Cerebellar cortex (tissue), 1 donor: ENCODE measurements around the gene RAET1E.
A peak's percentile ranks its signal among the peaks of the same experiment; 100 is the strongest.
"Not testable (repeated sequence)": the region's sequence is repeated elsewhere in the genome, so short reads cannot be mapped to it uniquely, and the experiment has no call there.

ENCODE experiments used
- DNase-seq: peaks from one replicate; pipeline ENCODE4 v3.0.0-alpha.2; 2015; ENCODE audit warnings: low spot score

The RAET1E gene

DNA sequence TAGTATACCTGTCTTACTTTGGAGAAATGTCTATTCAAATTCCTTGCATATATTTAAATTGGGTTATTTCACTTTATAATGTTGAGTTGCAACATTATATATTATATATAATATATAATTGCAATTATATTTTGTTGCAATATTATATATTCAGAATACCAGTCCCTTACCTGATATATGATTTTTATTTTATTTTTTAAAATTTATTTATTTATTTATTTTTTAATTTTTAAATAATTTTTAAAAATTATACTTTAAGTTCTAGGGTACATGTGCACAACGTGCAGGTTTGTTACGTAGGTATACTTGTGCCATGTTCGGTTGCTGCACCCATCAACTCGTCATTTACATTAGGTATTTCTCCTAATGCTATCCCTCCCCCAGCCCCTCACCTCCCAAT, 29.1 kb upstream of the RAET1E start:
- not testable (repeated sequence) for DNase-seq

DNA sequence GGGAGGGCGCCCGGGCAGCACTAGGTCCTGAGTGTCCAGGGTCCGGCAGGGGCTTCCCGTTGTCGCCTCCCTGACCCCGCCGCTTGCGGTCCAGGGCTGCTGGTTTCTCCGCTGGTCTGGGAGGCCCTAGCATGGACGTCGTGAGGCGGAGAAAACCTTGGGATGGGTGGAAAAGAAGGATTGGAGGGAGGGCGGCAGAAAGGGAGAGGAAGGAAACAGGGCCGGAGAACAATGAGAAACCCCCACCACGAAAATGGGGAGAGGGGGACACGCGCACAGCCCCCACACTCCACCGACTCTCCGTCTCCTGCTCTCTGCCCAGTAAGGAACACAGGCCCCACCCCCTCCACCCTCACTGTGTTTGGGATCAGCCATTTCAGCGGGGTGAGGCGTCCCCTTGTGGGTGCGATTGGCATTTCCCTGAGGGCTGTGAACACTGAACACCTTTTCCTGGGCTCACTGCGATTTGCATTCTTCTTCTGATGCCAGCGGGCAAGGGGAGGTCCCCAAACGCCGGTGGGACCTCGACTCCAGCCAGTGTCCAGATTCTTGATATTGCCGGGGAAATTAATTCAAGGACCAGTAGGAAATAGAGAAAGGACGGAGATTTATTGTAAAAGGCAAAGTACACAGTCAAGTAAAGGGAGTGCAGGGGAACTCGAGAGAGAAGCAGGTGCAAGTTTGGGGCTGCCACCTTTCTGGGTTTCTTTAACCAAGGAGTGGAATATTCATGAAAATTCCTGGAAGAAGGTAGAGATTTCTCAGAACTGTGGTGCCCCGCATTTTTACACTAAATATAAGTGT, 28.3 kb upstream of the RAET1E start:
- peak; percentile 85 for DNase-seq

DNA sequence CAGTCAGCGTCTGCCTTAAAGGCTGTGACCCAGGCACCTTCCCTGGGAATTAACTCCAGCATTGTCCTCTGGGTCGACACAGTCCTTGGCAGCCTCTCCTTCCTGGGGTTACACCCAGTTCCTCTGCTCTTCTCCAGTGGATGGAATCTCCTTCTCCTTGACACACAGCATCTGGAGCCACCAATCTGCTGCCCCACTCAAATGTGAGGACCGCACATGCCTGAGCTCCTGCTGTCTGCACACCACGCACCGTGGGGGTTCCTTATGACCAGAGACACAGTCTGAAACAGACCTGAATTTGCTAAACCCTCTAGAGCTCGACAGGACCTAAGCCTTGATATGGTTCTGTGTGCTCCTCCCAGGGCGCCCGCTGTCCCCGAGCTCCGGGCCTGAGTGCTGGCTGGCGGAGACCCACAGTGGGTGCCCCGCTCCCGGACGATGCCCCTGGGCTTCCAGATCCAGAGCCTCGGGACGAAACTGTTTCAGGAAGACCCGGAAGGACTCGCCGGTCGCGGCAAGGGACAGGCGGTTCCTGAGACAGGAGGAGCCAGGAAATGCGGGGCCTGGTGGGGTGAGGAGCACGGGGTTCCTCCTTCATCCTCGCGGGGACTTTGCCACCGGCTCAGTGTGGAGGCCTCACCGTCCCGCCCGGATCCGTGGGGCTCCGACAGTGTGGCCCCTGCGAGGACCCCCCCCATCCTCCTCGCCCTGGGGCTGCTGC, 27.5 kb upstream of the RAET1E start:
- no peak for DNase-seq

DNA sequence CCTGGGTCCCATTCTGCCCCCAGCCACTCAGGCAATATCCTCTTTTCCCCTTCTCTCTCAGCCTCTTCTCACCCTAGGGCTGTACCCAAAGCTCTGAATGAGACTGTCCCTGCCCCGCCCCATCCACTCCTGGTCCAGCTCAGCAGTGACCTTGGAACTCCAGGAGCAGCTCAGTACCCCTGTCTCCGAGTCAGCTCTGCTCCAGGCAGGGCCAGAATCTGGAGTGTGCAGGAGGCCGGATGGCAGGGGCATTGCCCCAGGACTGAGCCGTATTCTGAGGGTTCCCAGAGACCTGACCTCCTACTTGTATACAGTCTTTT, 27.0 kb upstream of the RAET1E start:
- DNase-seq, result no peak

DNA sequence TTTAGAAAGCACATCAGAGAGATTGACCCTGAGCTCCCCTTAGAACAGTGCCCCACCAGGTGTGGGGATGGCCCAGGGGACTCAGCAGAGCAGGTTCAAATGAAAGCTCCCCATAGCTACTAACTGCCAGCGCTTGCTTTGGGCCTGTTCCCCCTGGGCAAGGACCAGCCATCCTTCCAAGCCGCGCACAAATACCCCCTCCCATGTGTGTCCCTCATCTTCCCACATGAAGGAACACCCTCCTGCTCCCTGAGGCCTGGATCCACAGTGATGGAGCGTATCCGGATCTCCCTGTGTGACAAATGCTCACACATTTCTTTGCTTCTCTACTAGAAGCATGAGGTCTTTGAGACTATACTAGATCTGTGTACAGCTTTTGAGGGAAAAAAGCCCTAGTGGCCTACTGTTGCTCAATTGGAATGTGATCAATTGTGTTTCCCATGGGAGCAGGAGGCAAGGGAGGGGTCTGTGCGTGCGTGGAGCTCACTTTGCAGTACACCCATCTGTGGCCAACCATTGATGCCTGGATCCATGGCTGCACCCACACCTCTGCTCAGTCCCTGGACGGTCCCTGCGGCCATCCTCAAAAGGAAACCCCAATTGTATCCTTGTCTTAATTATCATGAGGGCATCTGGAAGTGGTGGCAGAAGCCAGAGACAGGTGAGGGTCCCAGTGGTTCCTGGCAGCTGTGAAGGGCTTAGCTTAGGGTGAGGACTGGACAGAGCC, 26.5 kb upstream of the RAET1E start:
- DNase-seq, result no peak

DNA sequence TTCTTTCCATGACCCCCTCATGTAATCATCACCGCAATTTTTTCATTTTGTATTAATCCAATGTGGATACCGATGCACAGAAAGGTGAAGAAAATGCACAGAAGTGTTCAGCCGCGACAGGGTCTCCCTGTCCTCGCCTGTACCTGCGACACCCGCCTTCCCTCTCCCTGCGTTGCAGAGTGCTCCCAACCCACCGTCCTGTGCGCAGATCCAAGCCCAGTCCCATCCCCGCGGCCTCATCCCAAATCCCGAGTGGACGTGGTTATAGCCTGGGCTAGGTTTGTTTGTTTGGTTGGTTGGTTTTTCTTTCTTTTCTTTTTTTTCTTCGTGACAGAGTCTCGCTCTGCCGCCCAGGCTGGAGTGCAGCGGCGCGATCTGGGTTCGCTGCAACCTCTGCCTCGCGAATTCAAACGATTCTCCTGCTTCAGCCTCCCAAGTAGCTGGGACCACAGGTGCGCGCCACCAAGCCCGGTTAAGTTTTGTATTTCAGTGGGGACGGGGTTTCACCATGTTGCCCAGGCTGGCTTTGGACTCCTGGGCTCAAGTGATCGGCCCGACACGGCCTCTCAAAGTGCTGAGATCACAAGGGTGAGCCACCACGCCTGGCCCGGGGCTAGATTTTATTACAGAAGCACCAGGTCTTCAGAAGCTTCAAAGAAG, 25.5 kb upstream of the RAET1E start:
- no peak for DNase-seq

DNA sequence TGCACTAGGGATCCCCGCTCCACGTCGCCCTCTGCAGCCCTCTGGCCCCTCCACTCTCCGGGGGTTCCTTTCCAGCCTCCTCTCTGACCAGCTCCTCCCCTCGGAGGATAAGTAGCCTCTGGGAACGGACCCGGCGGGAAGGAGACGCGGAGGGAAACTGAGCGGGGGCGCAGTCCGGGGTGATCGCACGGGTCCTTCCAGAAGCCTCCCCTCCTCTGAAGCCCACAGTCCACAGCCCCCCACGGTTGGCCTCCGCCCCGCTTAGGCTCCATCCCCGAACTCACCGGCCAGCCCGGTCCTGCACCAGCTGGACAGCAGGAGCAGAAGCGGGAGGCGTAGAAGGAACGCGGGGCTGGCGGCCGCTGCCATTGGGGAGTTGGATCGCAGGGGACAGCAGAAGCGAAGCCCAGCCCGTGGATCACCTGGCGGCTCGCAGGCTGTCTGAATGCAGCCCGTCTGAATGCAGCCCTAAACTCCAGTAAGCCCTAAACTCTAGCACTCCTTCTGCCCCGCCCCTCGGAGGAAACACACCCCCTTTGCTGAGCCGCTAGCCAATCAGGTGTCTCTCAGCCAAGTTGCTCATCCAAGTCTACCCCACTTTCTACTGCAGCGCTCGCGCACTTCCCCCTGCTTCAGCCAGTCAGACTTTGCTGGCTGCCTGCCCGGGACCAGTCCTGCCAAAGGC, 24.9 kb upstream of the RAET1E start, which contains the start of gene RAET1G:
Gene RAET1G (minus strand): TSS at position 480 of the 685 bp plus-strand sequence. CDS start 111 bp downstream, at position 369.
- DNase-seq, result peak; percentile 59

DNA sequence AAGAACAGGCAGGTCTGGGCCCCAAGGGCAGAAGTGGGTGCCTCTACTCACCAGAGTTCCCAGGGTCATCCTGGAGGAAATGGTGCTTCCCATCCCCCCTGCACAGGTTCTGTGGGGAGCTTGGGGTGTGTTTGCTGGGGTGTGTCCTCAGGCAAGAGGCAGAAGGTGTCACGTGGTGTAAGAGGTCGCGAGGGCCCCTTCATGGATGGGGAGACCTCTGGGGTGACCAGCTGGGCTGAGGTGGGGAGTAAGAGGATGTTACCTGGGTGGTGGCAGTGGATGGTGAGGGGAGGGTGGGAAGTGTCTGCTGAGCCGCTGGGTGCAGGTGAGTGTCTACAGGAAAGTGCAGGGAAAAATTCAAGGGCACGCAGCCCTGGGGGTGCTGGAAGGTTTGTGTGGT, 24.2 kb upstream of the RAET1E start:
- DNase-seq, result not testable (repeated sequence)

DNA sequence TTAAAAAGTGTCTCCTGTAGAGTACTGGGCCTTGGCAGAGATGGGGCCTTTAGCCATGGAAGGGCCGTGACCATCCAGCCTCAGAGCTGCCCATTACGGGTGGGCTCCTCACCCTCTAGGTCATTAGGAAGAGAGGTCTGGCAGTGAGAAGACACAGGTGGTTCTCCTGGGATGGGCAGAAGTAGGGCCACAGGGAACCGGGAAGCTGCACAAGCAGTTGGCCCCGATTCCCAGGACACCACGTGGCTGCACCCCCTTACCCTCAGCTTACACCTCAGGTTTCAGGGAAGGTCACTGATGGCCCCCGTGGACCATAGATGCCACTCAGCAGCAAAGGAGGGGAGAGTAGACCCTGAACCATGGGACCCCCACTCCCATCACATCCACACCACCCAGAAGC, 23.4 kb upstream of the RAET1E start:
- no peak for DNase-seq

DNA sequence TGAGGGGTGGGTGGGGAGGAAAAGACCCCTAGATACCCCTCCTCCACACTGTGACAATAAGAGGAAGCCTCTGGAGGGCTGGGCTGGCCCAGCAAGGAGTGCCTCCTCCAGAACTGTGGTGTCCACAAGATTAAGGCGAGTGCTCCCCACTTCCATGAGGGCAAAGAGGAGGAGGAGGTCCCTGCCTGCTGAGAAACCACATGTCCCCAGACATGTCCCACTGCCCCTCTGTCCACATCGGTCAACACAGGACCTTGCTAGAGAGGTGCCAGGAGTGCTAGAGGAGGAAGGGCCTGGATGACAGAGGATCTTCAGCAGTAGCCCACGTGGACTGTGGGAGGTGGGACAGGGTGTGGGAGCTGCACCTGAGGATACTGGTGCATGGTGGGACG, 21.9 kb upstream of the RAET1E start:
- DNase-seq, result no peak

DNA sequence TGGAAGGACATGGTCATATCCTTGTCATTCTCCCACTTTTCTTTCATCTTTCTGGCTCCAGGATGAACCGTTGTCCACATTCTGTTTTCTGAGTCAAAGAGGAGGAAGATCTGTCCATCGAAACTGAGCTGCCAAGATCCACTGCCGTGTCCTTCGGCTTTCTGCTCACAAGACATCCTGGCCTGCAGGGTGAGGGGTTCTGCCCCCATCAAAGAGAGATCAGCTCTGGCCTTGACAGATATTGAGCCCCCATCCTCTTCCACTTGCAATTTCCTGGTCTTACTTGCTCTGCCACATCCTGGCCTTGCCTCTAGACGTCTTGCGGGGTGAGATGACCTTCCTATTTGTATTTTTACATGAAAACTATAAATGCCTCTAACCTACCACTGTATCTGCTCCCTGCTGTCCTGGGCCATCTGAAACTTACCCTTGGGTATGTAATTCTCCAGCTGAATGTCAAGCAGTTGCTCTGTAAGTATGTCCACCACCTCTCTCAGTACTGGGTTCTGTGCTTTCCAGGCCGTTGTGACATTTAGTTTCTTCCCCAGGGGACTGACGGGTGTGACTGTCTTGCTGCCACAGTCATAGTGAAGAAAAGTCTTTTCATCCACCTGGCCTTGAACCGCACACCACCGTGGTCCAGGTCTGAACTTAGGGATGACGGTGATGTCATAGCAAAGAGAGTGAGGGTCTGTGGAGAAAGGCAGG, 21.4 kb upstream of the RAET1E start:
- DNase-seq, result not testable (repeated sequence)

DNA sequence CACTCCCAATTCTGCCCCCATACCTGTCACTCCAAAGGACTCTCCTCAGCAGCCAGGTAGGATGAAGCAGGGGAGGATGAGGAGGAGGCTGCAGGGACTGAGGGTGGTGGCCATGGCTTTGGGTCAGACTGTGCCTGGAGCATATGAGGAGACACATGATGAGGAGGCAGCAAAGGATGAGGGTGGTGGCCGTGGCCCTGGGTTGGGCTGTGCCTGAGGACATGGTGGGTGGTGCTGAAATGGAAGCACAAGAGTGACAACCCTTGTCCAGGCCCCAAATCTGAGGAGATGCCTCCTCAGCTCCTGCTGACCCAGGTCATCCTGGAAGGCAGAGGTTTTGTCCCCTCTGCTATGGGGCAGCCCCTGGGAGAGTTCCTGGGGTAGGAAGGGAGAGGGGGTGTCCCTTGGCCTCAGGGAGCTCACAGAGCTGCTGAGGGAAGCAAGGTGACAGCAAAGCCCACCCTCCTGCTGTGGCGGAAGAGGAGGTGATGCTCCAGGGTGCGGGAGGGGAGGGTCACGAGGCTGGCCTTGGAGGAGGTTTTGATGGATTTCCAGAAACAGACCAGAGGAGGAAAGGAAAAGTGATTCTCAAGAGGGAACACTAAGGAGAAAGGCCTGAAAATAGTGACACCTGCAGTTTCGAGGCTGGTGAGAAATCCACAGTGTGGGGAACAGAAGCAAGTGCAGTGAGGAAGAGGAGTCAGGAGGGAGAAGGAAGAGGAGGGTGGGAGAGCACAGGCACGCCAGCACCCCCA, 20.4 kb upstream of the RAET1E start:
- no peak for DNase-seq

DNA sequence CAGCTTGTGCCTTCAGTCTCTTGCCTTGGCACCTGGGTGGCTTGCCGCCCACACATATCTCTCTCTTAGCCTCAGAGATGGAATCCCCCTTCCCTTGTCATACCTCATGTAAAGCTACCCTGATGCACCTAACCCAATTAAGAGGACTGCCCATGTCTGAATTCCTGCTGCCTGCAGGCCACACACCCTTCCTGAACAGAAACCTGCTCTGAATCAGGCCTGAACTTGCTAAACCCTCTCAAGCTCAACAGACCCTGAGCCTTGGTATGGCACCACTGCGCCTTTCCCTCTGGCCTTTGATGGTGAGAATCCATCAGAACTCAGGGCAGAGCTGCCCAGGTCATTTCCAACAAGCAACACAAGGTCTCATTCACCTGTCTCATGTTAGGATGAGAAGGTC, 19.8 kb upstream of the RAET1E start:
- DNase-seq, result no peak

DNA sequence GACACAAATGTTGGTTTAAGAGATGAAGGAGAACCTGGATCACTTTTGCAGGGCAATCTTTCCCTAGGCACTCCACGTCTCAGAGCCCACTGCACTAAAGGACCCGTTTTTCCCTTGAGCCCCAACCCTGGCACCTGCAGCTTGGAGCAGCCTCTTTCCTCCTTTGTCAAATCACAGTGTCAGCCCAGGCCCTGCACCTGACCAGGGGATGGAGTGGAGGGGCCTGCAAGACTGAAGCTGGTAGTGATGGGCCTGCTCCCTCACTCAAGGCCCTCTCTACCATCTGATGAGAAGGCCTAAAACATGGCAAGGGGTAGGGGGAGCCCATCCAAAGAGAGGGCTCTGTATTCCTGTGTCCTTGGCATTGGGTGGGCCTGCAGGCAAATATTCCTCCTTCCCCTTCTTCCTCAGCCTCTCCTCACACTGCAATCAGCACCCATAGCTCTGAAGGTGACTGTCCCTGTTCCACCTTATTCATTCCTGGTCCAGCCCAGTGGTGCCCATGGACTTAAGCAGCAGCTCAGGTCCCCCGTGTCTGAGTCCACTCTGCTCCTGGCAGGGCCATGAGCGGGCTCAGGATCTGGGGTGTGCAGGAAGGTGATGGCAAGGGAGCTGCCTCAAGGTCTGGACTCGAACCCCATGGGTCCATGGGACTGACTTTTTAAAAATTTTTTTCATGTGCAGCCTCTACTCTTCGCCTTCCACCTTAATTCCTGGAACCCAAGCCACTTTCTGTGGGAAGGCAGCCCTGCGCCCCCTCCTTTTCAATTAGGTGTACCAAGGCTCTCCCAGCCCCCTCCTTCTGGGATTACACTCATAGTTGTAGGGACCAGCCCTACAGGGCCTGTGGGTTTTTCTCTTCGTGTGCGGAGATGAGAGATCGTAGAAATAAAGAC, 18.3 kb upstream of the RAET1E start:
- no peak for DNase-seq

DNA sequence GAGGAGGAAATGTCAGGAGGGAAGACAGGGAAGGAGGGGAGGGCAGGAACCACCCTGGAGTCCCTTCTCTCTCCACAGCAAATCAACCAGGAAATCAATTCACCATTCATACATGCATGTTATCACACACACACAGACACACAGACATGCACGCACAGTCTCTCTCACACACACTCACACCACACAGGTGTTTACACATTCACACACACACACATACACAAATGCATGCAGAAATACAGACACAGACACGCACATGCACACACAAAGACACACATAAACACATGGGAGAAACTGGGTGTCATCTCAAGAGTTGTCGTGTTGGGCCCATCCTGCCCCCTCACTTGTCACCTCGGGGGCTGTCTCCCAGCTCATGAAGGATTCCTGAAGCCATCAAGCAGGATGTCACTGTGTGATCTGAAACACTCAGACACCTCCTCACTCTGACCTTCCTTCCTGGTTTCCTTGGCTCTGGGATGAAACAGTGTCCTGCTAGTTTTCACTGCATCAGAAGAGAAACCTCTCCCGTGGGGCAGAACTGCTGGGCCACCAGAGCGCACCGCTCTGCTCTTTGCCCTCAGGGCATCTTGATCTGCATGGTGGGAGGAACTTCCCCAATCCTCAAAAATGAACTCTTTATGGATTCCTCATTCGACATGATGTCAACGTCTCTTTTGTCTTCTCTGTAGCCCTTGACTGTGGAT, 15.8 kb upstream of the RAET1E start:
- no peak for DNase-seq

DNA sequence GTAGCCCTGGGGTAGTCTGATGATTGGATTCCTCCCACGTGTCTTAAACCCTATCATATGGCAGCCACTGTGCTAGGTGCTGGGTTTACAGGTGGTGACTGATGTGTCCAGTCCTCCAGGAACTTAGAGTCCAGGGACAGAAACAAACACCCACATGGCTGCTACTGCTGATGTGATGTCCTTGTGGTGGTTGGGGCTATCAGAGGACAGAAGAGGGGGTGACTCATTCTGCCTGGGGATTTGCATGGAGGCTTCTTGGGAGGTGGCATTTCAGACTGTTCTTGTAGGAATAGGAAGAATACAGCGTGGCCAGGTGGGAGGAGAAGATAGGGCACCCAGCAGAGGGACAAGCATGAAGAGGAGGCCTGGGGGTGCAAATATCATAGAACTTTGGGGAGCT, 15.2 kb upstream of the RAET1E start:
- no peak for DNase-seq

DNA sequence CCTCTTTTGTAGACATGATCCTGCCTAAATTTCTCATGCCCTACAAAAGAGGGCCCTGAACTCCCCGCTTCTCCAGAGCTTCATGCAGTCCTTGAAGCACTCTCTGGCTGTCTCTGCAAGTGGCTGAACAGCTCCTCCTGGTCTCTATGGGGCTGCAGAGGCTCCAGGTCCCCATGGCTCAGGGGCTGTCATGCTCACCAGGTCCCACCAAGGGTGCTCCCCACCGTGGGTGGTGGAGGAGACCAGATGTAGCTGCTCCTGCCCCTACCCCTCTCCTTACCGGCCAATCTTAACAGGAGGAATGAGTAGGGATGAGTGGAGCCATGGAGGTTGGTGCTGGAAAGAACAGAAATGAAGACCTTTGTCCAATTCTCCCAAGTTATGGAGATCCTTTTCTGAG, 14.8 kb upstream of the RAET1E start:
- DNase-seq, result not testable (repeated sequence)

DNA sequence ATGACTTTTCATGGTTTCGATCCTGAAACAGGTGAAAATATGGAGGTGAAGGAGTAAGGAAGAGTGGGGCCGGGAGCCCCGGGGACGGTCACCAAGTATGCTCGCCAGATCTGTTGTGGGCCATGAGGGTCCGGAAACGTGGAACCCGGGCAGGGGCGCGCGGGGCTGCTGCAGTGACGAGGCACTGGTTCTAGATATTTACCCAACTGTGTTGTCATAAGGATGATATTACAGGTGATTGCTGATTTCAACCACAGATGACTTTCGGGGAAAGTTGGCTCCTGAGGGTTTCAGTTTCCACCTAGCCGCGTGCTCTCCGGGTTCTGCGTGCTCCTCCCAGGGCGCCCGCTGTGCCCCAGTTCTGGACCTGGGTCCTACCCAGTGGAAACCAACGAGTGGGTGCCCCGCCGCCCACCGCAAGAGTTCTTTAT, 12.8 kb upstream of the RAET1E start:
- no peak for DNase-seq
